GM19043 (cell line): ENCODE results near the gene MTCH1.
"Not testable (repeated sequence)": the region's sequence is repeated elsewhere in the genome, so short reads cannot be mapped to it uniquely, and the experiment has no call there.

Source experiments
- ATAC-seq: cut with Tn5 transposase; IDR thresholded peaks from one replicate; pipeline ENCODE4 v1.9.1; 2021; ENCODE audit warnings: low read depth; ENCODE audit not compliant: unreplicated experiment

The MTCH1 gene

DNA sequence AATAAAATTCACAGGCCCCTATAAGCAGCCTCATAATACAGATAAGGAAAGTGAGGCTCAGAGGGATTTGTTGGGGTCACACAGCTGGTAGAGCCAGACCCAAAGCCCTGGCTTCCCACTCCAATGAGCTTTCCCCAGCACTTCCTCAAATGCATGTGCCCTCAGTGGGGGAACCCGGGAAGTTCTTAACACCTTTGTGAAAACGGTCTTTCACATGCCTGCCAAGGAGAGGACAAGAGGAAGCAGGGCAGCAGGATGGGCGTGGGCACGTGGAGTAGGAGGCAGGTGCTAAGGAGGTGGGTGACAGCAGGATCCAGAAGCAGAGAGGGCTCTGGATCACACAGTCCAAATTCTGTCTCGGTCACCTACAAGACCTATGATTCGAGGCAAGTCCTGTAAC is 30.9 kb downstream of the MTCH1 start:
- ATAC-seq = no peak

DNA sequence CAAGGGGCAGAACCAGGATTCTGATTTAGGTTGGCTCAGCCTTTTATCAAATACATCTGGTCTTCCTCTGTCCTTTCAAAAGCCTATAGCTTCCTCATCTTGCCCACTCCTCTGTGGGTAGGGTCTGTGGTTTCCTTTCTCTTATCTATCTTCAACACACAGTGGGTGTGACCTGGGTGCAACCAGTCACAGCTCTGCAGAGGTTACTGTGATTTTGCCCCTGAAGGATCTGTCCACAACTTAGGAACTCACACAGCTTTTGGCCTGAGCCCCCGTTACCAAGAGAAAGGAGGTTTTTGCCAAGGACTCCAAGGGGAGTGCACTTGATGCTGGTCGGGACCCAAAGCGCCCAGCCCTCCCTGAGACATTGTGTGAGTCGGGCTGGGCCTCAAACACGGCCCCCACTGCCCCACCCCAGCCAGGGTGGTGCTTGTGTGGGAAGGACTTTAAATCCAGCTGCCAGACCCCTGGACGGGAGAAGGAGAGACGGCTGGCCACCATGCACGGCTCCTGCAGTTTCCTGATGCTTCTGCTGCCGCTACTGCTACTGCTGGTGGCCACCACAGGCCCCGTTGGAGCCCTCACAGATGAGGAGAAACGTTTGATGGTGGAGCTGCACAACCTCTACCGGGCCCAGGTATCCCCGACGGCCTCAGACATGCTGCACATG is 31.6 kb downstream of the MTCH1 start, which contains the start of gene PI16:
Gene PI16 (plus strand): TSS at position 477 of the 670 bp plus-strand sequence. CDS start 23 bp downstream, at position 500.
- no peak for ATAC-seq

DNA sequence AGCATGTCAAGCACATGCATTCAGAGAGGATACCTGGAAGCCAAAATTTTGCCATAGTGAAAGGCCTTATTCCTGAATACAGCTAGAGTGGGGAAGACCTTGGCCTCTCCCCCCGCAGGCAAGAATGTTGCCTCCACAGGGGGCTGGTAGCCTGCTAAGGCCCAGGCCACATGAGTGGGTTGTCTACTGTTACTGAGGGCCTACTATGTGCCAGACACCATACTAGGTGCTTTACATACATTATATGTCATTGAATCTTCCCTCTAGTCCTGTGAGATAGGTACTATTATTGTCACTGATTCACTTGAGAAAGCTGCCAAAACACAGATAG is 32.1 kb downstream of the MTCH1 start:
- no peak for ATAC-seq

GRCh38 chr6:36949636-36950035 is 36.4 kb downstream of the MTCH1 start:
- no peak for ATAC-seq

DNA sequence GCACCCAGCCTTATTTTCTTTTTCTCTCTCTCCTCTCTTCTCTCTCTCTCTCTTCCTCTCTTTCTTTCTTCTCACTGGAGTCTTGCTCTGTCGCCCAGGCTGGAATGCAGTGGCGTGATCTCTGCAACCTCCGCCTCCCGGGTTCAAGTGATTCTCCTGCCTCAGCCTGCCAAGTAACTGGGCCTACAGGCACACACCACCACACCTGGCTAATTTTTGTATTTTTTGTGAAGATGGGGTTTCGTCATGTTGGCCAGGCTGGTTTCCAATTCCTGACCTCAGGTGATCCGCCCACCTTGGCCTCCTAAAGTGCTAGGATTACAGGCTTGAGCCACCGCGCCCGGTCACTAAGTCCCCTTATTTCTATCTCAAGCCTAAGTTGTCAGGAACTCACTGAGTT is 36.9 kb downstream of the MTCH1 start:
- not testable (repeated sequence) for ATAC-seq

DNA sequence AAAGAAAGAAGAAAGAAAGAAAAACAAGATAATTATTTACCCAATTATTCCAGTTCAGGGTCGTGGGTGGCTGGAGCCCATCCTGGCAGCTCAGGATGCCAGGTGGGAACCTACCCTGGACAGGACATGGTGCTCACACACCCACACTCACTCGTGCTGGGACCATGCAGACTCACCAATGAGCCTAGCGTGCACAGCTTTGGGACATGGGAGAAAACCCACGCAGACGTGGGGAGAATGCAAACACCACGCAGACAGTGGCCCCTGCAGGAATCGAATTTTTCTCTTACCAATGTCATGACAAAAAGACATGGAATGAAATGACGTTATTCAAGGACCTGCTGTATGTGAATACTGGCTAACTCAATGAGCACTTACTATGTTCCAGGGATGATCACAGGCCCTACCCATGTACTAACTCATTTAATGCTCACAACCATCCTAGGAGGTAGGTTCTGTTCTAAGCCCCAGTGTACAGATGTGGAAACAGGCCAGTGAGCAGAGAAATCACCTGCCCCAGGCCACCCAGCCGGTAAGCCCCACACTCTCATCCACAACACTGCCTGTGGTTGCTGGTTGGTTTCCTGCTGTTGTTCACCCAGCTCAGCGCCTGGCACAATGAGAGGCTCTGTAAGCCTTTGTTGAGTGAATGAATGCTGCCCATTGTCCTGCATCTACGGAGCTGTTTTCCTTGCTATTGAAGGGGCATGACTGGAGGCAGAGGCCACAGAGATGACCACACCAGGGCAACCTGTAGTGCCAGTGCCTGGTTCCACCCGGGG is 38.2 kb downstream of the MTCH1 start:
- no peak for ATAC-seq

DNA sequence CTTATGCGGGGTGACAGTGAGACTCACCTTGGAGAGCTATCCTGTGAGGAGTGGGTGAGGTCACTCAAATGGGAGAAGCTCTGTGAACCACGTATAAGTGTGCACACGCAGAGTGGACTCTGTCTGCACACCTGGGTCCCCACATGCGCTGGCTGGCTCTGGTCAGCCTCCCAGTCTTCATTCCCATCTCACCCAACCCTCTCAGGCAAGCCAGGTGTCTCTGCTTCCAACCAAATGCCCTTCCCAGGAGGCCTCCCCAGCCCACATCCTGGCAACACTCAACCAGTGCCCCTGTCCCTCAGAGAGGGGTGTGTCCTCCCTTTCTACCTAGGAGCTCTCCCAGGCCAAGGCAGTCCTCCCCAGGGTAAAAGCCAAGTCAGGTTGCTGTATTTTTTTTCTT is 39.5 kb downstream of the MTCH1 start:
- no peak for ATAC-seq

- ATAC-seq = no peak
Measured at GRCh38 chr6:36945301-36945700, 40.7 kb downstream of the MTCH1 start.

DNA sequence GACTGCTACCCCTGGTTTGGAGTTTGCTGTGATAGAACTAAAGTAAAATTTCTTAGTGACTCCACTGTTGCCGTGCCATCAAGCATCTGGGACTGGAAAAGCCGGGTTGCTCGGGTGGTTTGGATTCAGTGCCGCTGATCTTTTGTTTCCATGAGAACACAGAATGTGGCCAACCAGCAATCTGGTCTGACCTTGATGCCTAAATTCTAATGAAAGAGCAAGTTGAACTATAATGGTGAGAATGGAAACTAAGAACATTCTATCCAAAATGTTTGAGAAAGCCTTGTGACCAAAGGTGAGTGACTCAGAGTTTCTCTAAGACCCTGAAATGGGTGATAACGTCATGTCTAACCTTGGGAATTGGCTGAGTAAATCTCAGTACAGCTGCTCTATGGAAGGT is 41.3 kb downstream of the MTCH1 start:
- ATAC-seq = no peak

DNA sequence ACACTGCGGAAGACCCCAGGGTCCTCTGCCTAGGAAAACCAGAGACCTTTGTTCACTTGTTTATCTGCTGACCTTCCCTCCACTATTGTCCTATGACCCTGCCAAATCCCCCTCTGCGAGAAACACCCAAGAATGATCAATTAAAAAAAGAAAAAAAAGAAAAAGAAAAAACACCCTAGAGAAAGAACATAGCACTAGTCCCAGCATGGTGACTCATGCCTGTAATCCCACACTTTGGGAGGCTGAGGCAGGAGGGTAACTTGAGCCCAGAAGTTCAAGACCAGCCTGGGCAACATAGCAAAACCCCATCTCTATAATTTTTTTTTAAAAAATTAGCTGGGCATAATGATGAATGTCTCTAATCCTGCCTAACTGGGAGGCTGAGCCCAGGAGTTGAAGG is 43.7 kb downstream of the MTCH1 start:
- not testable (repeated sequence) for ATAC-seq

- not testable (repeated sequence) for ATAC-seq
Measured at GRCh38 chr6:36941561-36941960, 44.4 kb downstream of the MTCH1 start.

DNA sequence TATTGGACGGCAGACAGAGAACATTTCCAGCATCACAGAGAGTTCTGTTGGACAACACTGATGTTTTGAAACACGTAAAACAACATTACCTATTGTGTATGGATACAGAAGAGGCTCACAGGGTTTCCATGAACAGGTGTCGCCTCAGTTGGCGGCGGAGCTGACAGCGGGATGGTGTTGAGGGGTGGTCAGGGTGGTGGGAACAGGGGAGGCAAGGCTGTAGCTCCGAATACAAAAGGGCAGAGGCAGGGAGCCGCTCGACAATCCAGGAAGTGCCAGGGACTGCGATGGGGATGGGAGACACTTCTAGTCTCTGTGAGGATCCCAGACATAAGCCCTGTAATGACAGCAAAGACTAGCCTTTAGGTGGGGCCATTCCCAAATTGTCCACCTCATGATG is 46.0 kb downstream of the MTCH1 start:
- ATAC-seq = no peak

DNA sequence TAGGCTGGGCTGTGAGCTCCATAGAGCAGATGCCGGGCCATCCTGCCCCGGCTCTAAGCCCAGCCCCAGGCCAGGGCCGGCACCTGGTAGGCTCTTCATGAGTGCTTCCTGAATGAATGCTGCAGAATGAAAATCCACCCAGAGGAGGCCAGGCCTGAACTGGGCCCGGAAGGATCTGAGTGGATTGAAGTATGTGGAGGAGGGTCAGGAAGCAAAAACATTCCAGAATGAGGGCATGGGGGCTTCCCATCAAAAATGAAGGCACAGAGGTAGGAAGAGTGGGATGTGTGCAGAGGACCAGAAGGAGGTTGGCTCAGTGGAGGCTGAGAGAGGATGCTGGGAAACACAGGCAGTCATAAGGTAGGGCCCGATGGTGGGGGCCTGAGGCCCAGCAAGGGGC is 47.0 kb downstream of the MTCH1 start:
- ATAC-seq = not testable (repeated sequence)

DNA sequence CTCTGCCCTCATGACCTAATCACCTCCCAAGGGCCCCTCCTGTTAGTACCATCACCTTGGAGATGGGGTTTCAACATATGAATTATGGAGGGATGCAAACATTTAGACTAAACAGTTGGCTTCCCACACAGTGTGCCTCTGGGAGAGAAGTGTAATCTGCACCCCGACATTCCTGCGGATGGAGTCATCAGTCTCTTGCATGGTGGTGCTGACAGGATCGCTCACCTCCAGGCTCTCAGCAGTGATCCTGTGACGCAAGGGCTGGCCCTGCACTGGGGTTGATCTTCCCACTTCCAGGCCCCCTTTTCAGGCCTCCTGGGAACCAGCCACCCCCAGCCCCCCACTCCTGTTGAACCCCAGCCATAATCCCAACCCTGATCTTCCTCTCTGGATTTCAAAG is 47.5 kb downstream of the MTCH1 start:
- ATAC-seq = no peak

- ATAC-seq = no peak
Measured at GRCh38 chr6:36937896-36938295, 48.1 kb downstream of the MTCH1 start.

- no peak for ATAC-seq
Measured at GRCh38 chr6:36936824-36937223, 49.2 kb downstream of the MTCH1 start.

DNA sequence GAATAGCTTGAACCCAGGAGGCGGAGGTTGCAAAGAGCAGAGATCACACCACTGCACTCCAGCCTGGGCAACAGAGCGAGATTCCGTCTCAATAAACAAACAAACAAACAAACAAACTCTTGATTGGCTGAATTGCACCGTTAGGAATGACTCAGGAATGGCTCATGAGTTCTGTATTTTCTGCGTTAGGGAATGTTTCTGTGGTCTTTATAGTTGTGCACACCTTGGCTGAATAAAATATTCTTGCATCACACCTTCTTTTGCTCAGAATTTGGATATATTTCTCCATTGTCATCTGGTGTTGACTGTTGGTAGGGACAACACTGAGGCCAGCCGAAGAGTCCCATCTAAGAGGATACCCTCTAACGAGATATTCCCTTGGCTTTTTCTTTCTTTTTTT is 51.1 kb downstream of the MTCH1 start:
- ATAC-seq = no peak

- ATAC-seq = no peak
Measured at GRCh38 chr6:36933519-36933918, 52.5 kb downstream of the MTCH1 start.

- no peak for ATAC-seq
Measured at GRCh38 chr6:36933102-36933501, 52.9 kb downstream of the MTCH1 start.

- no peak for ATAC-seq
Measured at GRCh38 chr6:36930483-36930882, 55.5 kb downstream of the MTCH1 start.

GRCh38 chr6:36929607-36930006 is 56.4 kb downstream of the MTCH1 start:
- ATAC-seq = no peak

DNA sequence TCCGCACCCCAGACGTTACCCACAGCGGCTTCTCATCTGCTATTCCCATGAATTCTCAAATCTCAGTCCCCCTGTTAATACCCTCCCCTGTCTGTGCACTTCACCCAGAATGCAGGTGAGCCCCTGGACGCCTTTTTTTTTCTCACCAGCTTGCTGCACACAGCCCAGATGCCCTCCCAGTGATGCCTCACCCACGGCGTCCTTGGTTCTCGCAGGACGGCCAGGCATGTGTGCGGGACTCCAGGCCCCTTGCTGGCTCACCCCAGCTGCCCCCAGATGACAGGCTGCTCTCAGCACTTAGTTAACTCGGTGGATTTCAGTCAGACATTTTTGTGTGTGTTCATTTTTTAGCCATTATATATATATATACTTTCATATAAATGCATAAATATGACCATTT is 56.8 kb downstream of the MTCH1 start:
- ATAC-seq = no peak
